Stomach (tissue), 9 donors: Measurements from ENCODE around the gene SETDB1. TPM values are rescaled to one million over a fixed set of nuclear protein-coding genes. Genes with fewer than 3 reads are reported as not detected.

Experiments
- DNase-seq, 2 donors: peaks; one replicate each; pipeline versions ENCODE4 v3.0.0 to v3.0.0-alpha.2; 2013 to 2019
- H3K27ac ChIP-seq, 5 donors: fragments of 200-600 bp in 4 of 5; sonication (generic) in 4 of 5; one replicate each; pipeline ENCODE4 v1.5.1; 2013 to 2019; ENCODE audit warnings: mild to moderate bottlenecking in 1 of 5, moderate library complexity in 1 of 5
- H3K27me3 ChIP-seq, 3 donors: fragments of 200-600 bp; sonication (generic); one replicate each; pipeline ENCODE4 v1.5.1; 2017 to 2019; ENCODE audit warnings: mixed run types in 1 of 3
- H3K36me3 ChIP-seq, 4 donors: fragments of 200-600 bp; sonication (generic); 1 replicate in 3 of 4; 2 replicates in 1 of 4; pipeline ENCODE4 v1.5.1; 2016 to 2019
- H3K4me1 ChIP-seq, 4 donors: fragments of 200-600 bp; sonication (generic); one replicate each; pipeline ENCODE4 v1.5.1; 2016 to 2019
- H3K4me3 ChIP-seq, 4 donors: fragments of 200-600 bp; sonication (generic) in 3 of 4; one replicate each; pipeline ENCODE4 v1.5.1; 2016 to 2019; ENCODE audit warnings: mild to moderate bottlenecking in 1 of 4
- H3K9me3 ChIP-seq, 4 donors: fragments of 200-600 bp; sonication (generic); one replicate each; pipeline ENCODE4 v1.5.1; 2016 to 2019
- EP300 ChIP-seq: sonication (generic); formaldehyde crosslinking; IDR thresholded peaks from one replicate; pipeline ENCODE4 v1.6.1; 2017; ENCODE audit warnings: antibody characterized with exemption
- POLR2A ChIP-seq, 4 donors: fragments of 450-650 bp; IDR thresholded peaks; one replicate each; pipeline ENCODE4 v1.6.1; 2016; ENCODE audit warnings: antibody characterized with exemption in 4 of 4, control low read depth in 2 of 4, mild to moderate bottlenecking in 1 of 4, moderate library complexity in 1 of 4
- POLR2AphosphoS5 ChIP-seq, 3 donors: sonication (generic); formaldehyde crosslinking; IDR thresholded peaks; one replicate each; pipeline ENCODE4 v1.6.1; 2016; ENCODE audit warnings: antibody characterized with exemption in 3 of 3
- WGBS, 5 donors: extraction: QIAGEN DNeasy Blood & Tissue Kit in 3 of 5; methylation state at CpG; one replicate each; pipeline versions ENCODE4 v1.1.5 to v1.1.7; 2013 to 2018; 5-methylcytosine and 5-hydroxymethylcytosine counted together
- intact Hi-C: fragments of 100-400 bp; cut with DNase I; formaldehyde crosslinking; loops from one replicate; pipeline ENCODE4 v1.15.1; 2023; ENCODE audit warnings: low total_unique reads
- polyA plus RNA-seq, 3 donors: library from polyadenylated mRNA; stranded (reverse); fragments of 200-250 nt; gene quantifications; one replicate each; pipeline ENCODE4 v1.2.3, GENCODE V29; 2013
- total RNA-seq, 5 donors: library from RNA; depleted of rRNA; stranded (reverse); fragments of >200 nt; gene quantifications; one replicate each; pipeline versions ENCODE4 v1.1.0 to v1.2.3, GENCODE V29; 2014 to 2016
- TF ChIP-seq, protein P1 (sequence below), 7 experiments: fragments of 450-650 bp in 4 of 7; fragments of 200-600 bp in 3 of 7; sonication (generic) in 3 of 7; IDR thresholded peaks; one replicate each; pipeline ENCODE4 v1.5.1; 2016 to 2019; ENCODE audit warnings: antibody characterized with exemption in 7 of 7, control low read depth in 2 of 7, mild to moderate bottlenecking in 1 of 7
- donor health status: healthy with polysubstance abuse.
- donor health status: Bipolar disorder and iron deficiency.
- donor health status: healthy.

Gene SETDB1
- total and polyA plus RNA-seq, 8 donors = 13.8 to 77.3 (median 29.2) TPM

DNA sequence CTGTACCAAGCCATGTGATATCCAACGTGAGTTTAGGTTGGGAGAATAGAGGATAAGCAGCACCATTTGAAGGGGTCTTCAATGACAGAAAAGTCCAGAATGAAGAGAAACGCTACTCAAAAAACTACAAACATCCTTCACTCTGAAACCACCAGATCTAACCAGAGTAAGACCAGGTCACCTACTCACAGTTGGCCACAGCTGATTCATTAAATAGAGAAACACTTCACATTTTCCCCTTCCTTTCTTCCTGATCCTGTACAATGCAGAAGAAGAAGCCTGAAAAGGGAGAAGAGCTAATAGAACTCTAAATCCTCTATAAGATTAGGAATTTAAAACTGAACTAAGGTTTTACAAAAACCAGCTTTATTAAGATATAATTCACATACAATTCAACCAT, 19.4 kb upstream of the SETDB1 start:
- WGBS, 5 donors = 40 to 74% (median 54%) methylated on average over 2 of the region's 2 CpGs
- no peak overlapping the region for H3K4me3 ChIP-seq

DNA sequence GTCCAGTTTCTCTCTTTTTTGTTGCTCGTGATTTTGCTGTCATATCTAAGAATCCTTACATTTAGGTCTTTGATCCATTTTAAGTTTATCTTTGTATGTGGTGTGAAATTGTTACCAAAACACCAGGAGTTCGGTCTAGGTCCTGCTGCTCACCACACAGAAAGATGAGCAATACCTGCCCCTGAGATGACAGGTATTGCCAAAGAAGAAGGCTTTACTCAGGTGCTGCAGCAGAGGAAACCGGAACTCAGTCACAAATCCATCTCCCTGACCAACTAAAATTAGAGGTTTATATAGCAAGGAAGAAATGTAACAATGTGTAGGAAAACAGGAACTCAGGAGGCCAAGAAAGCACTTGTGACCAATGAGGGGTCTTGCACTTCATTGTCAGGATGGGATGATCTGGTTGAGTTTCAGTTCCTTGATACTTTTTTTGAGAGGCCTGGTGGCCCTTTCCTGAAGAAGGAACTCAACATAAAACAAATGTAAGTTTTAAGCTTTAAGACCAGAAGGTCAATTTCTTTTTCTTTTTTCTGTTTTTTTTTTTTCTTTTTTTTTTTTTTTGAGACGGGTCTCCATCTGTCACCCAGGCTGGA, 16.5 kb upstream of the SETDB1 start:
- Histone ChIP-seq H3K9me3 (no peaks in the 10 kb centered on the region), H3K27me3 (no peaks in the 10 kb centered on the region), H3K27ac (no peak overlapping the region), H3K4me3 (no peak overlapping the region), H3K36me3 (no peaks in the 10 kb centered on the region), H3K4me1 (no peaks in the 10 kb centered on the region)
- DNase-seq = no peak
- TF ChIP-seq, protein P1, sequence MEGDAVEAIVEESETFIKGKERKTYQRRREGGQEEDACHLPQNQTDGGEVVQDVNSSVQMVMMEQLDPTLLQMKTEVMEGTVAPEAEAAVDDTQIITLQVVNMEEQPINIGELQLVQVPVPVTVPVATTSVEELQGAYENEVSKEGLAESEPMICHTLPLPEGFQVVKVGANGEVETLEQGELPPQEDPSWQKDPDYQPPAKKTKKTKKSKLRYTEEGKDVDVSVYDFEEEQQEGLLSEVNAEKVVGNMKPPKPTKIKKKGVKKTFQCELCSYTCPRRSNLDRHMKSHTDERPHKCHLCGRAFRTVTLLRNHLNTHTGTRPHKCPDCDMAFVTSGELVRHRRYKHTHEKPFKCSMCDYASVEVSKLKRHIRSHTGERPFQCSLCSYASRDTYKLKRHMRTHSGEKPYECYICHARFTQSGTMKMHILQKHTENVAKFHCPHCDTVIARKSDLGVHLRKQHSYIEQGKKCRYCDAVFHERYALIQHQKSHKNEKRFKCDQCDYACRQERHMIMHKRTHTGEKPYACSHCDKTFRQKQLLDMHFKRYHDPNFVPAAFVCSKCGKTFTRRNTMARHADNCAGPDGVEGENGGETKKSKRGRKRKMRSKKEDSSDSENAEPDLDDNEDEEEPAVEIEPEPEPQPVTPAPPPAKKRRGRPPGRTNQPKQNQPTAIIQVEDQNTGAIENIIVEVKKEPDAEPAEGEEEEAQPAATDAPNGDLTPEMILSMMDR (IDR thresholded peaks at IDR 0.05) = no peak
- TF ChIP-seq EP300 (no peak), POLR2AphosphoS5 (IDR thresholded peaks at IDR 0.05) (no peak), POLR2A (IDR thresholded peaks at IDR 0.05) (no peak)
- intact Hi-C loops = no loop called here
- WGBS, 5 donors = 90 to 96% (median 94%) methylated on average over 4 of the region's 4 CpGs

More for the DNA sequence above, 19.4 kb upstream of the SETDB1 start:
- no peaks in the 10 kb centered on the region for H3K36me3 ChIP-seq
- intact Hi-C loops = no loop called here
- H3K9me3 ChIP-seq = no peaks in the 10 kb centered on the region
- no peak for TF ChIP-seq EP300
- TF ChIP-seq, protein P1 (IDR thresholded peaks at IDR 0.05) = no peak
- no peak for TF ChIP-seq POLR2AphosphoS5 (IDR thresholded peaks at IDR 0.05)
- no peak for TF ChIP-seq POLR2A (IDR thresholded peaks at IDR 0.05)
- H3K27me3 ChIP-seq = no peaks in the 10 kb centered on the region
- no peaks in the 10 kb centered on the region for H3K4me1 ChIP-seq
- H3K27ac ChIP-seq = no peak overlapping the region
- no peak for DNase-seq

DNA sequence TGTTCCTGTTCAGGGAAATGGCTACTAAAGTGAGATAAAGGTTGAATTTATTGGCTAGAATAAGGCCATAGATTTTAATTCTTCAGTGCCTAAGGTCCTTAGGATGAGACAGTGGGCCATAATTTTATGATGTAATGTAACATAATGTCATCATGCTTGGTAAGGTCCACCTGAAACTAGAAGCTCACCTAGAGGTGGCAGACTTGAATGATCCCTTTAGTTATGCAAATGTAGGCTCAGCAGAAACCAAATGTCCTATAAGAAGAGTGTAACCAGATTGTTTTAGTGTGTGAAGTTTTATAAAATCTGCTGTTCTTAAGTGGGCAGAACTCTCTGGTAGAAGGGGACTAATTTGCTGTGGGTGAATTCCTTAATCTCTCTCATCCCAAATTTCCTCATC, 13.5 kb upstream of the SETDB1 start:
- TF ChIP-seq, protein P1 (IDR thresholded peaks at IDR 0.05) = no peak
- no peak for TF ChIP-seq POLR2AphosphoS5 (IDR thresholded peaks at IDR 0.05)
- no peak for TF ChIP-seq EP300
- TF ChIP-seq POLR2A (IDR thresholded peaks at IDR 0.05) = no peak
- H3K4me3 ChIP-seq = no peak overlapping the region
- no peaks in the 10 kb centered on the region for H3K27me3 ChIP-seq
- no peak overlapping the region for H3K27ac ChIP-seq
- H3K4me1 ChIP-seq = no peaks in the 10 kb centered on the region
- intact Hi-C loops = no loop called here
- DNase-seq = no peak
- no peaks in the 10 kb centered on the region for H3K36me3 ChIP-seq
- H3K9me3 ChIP-seq = no peaks in the 10 kb centered on the region

DNA sequence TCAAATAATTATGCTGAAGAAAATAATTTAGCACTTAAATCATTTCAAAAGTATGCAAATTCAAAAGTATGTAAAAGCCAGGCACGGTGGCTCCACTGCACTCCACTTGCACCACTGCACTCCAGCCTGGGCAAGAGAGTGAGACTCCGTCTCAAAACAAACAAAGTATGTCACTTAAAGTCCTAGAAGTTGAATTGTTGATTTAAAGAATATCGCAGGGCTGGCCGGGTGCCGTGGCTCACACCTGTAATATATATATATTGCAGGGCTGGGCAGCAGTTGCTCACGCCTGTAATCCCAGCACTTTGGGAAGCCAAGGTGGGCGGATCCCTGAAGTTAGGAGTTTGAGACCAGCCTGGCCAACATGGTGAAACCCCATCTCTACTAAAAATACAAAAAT, 8.8 kb upstream of the SETDB1 start:
- Histone ChIP-seq H3K36me3 (no peaks in the 10 kb centered on the region), H3K27me3 (no peaks in the 10 kb centered on the region), H3K4me3 (no peak overlapping the region), H3K4me1 (peaks cover 0 to 4% (median under 1%) of the 10 kb centered on the region in 4 donors), H3K27ac (no peak overlapping the region), H3K9me3 (no peaks in the 10 kb centered on the region)
- intact Hi-C loops = no loop called here
- 43 to 65% (median 52%) methylated on average over 7 of the region's 7 CpGs for WGBS, 5 donors
- DNase-seq = no peak
- TF ChIP-seq, protein P1 (IDR thresholded peaks at IDR 0.05) = no peak
- TF ChIP-seq POLR2A (IDR thresholded peaks at IDR 0.05) = no peak
- no peak for TF ChIP-seq POLR2AphosphoS5 (IDR thresholded peaks at IDR 0.05)
- TF ChIP-seq EP300 = no peak
